Activated naive CD4-positive, alpha-beta T cell treated with anti-CD3 and anti-CD28 coated beads, Interleukin-2, amount 50 U/mL, for 16 hours (primary cell): Measurements from ENCODE around the gene UACA.
"Not testable (repeated sequence)": the region's sequence is repeated elsewhere in the genome, so short reads cannot be mapped to it uniquely, and the experiment has no call there.

Experiments used
- DNase-seq: peaks from one replicate; pipeline ENCODE4 v3.0.0-alpha.2; 2020

Gene UACA

DNA sequence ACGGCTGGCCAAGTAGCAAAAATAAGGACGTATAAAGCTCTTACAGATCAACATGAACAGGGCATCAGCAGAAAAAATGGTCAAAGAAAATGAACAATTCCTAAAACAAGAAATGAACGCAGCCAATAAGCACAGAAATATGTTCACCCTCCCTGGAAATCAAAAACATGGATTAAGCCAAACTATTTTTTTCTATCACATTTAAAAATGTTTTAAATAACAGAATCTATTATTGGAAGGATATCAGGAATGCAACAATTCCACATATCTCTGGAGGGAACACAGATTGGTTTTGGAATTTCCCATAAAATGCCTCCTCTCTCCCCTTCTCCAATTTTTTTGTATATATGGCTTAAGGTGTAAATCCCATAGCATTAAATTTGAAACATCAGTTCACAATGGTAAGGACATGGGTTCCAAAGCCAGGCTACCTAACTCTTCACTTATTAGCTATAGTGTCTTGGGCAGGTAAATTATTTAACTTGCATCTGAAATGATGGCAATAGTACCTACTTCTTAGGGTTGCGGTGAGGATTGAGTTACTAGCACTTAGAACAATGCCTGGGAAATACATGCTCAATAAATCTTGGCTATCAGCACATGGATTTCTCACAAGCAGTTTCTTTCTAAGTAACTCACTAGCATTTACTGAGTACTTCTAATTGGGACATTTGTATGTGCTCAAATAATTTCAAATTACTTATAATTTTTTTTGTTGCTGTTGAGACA is 10.1 kb downstream of the UACA start:
- DNase-seq: no peak

DNA sequence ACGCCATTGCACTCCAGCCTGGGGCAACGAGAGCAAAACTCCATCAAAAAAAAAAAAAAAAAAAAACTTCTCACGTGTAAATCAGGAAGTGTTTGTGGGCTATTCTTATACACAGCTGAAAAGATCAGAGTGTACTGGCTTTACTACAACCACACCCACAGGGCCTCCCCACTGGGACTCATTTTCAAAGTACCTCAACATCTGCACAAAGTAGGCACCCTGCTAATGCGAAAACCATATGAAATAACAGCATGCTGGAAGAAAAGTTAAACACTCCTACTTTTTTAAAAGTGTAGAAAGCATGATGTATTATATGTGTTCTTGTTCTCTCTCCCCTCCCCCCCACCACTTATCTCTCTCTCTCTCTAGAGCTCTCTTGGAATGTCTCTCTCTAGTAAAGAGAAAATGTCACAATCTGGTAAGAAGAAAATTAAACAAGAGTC is 11.1 kb downstream of the UACA start:
- no peak for DNase-seq

DNA sequence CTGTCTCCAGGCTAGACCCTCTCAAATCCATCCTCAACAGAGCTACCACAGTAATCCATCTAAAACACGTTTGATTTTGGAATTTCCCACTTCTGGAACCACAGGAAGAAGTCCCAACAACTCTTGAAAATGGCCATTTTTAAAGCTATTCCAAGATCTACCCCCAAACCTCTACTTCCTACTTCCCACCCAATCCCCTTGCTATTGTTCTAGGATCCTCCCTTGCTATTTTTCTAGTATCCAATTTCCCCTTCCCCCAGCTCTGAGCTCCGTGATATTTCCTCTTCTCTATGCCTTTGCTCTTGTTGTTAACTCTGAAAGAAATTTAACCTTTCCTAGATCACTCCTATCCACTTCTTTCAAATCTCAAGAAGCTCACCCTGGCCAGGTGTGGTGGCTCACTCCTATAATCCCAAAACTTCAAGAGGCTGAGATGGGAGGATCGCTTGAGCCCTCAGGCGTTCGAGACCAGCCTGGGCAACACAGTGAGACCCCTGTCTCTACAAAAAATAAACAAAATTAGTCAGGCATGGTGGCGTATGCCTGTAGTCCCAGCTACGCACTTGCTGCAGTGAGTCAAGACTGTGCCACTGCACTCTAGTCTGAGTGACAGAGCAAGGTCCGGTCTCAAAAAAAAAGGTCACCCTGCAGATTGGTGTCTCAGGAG is 13.0 kb downstream of the UACA start:
- DNase-seq: no peak

DNA sequence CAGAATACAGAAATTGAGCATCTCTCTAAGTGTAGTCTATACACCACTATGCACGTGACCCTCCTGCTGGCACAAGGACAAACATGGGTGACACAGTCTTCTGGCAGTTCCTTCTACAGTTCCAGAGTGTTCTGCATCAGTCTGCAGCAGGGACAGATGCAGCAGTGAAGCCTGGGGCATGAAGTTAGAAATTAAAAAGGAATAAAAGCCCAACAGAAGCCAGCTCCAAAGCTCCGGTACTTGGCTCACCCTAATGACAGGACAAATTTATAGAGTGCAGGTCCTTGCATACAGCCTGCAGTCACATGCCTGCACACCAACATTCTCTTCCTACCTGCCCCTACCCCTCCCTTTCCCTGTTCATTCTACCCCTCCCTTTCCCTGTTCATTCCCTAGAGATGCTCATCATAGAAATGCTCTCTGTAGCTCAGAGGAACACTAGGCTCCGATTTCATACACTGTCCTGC is 15.0 kb downstream of the UACA start:
- DNase-seq: no peak

DNA sequence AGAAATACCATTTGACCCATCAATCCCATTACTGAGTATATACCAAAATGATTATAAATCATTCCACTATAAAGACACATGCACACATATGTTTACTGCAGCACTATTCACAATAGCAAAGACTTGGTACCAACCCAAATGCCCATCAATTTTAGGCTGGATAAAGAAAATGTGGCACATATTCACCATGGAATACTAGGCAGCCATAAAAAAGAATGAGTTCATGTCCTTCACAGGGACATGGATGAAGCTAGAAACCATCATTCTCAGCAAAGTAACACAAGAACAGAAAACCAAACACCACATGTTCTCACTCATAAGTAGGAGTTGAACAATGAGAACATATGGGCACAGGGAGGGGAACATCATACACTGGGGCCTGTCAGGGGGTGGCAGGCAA is 16.8 kb downstream of the UACA start:
- not testable (repeated sequence) for DNase-seq

DNA sequence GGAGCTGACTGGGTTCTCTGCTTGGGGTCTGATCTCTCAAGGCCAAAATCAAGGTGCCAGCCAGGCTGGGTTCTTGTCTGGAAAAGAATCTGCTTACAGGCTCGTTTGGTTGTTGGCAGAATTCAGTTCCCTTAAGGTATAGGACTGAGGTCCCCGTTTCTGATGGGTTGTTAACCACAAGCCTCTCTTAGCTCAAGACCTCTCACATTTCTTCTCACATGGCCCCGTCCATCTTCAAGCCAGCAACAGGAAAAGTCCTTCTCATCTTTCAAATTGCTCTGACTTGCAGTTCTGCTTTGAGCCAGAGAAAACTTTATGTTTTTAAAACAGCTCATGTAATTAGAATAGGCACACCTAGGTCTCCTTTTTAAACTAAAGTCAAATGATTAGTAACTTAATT is 20.4 kb downstream of the UACA start:
- no peak for DNase-seq

DNA sequence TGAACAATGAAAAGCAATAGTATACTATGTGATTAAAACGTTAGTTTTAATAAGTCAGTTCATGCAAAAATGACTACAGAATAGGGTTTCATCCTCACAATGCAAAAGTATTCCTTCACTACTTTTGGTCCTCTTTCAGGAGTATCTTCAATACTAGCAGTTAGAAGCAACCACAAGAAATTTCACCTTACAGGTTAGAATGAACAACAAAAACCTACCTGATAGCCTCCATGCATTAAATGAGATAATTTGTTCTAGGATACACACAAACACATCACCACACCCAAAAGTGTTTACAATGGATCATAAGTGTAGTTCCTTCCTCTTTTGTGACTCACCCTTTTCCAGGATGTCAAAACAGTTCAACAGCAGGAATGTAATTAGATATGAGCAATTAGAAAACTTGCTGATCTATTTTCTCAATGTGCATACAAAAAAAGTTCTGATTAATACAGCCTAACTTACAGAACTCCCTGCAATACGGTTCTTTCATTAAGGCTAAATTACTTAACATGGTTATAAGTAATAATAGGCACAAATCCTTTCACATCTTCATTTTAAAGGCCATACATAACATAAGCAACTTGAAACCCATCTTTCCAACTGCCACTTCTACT is 21.6 kb downstream of the UACA start:
- no peak for DNase-seq

DNA sequence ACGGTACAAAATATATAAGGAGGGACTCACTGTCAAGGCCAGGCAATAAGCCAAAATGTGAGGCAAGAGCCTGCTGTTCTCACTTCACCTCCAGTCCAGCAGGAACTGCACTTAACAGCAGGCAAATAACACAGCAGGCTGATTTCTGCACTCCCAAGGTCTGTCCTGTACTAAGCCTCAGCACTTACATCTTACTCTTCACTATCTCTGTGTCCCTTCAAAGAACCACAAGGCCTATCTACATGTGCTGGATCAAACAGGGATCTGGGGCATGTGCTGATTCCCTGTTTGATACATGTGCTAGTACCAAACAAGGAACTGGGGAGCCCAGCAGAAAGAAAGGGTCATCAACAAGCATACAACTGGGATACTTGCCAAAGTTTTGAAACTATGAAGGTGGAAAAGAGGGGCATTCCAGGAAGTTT is 22.2 kb downstream of the UACA start:
- no peak for DNase-seq

DNA sequence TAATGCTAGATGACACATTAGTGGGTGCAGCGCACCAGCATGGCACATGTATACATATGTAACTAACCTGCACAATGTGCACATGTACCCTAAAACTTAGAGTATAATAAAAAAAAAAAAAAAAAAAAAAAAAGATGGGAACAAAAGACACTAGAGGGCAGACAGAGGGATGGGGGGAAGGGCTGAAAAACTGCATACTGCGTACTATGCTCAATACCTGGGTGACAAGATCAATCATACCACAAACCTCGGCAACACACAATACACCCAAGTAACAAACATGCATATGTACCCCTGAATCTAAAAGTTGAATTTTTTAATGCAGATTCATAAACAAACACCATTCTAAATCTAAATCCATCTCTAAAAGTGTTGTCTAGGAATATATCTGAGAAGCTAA is 28.3 kb downstream of the UACA start:
- not testable (repeated sequence) for DNase-seq

DNA sequence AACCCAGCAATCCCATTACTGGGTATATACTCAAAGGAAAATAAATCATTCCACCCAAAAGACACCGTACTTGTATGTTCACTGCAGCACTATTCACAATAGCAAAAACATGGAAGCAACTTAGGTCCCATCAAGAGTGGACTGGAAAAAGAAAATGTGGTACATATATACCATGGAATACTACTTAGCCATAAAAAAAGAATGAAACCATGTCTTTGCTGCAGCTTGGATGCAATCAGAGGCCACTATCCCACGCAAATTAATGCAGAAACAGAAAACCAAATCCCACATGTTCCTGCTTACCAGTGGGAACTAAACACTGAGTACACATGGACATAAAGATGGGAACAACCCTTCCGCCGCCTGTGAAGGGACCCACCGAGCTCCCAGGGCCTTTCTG is 34.2 kb downstream of the UACA start:
- no peak for DNase-seq

DNA sequence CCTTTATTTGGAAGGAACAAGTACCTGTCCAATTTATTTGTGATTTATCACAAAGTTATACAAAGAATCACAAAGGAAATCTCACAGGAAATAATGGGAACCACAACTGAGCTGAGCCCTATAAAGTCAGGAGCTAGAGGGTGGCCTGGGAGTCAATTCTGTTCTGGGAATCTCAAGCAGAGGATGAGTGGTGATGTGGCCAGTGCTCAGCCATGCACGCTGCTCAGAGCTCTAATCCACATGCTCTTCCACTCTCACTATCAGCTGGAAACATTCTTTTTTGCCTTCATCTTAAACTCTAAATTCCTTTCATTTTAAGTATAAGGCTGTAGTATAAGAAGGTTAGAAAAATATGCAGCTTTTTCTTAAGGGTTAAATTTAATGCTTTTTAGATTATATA is 36.6 kb downstream of the UACA start:
- DNase-seq: no peak

DNA sequence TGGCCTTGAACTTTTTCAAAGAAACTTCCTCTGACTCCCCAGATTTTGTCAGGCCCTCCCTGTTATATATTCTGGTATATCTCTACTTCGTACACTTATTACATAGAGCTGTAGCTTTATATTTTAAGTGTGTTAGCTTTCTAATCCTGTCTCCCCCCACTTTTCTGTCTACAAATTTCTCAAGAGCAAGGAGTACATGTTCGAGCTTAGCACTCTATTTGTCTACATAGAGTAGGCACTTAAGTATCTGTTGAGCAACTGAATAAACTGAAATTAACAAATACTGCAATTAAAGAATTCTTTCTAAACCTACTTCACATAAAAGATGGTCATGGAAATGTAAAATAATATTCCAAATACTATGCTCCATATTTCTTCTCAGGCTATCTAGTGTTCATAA is 39.4 kb downstream of the UACA start:
- DNase-seq: no peak

DNA sequence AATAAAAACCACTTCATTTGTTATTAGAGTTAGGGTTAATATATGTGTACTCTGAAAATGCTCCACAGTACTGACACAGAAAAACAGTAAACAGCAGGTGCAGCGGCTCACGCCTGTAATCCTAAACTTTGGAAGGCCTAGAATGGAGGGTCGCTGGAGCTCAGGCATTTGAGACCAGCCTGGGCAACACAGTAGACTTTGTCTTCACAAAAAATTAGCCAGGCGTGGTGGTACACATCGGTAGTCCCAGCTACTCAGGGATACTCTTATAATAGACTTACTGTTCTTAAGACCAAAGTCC is 40.3 kb downstream of the UACA start:
- DNase-seq: no peak

DNA sequence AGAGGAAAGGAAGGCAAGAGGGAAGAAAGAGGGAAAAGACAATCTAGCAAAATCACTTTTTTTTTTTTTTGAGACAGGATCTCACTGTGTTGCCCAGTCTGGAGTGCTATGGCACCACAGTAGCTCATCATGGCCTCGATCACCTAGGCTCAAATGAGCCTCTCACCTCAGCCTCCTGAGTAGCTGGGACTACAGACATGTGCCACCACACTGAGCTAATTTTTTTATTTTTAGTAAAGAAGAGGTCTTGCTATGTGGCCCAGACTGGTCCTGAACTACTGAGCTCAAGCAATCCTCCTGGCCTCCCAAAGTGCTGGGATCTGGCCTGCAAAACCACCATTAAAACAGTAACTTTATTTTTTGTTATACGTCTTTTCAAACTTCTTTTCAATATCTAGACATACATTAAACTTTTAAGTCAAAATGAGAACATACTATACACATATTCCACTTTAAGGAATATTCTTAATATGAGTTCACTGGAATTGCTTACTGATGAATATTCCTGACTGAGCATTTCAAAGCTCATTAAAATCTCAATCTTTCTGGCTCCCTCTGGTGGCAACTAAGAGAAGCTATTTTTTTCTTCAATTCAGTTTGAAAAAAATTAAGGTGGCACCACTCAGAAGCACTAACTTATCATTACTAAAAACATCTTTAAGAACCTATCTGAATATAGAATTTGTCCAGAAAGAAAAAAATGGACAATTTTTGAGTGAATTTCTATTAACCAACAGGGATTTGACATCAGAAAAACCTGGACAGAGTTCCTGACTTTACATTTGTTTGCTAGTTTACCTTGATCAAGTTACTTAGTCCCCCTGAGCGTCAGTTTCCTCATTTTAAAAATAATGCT is 40.9 kb downstream of the UACA start:
- no peak for DNase-seq

DNA sequence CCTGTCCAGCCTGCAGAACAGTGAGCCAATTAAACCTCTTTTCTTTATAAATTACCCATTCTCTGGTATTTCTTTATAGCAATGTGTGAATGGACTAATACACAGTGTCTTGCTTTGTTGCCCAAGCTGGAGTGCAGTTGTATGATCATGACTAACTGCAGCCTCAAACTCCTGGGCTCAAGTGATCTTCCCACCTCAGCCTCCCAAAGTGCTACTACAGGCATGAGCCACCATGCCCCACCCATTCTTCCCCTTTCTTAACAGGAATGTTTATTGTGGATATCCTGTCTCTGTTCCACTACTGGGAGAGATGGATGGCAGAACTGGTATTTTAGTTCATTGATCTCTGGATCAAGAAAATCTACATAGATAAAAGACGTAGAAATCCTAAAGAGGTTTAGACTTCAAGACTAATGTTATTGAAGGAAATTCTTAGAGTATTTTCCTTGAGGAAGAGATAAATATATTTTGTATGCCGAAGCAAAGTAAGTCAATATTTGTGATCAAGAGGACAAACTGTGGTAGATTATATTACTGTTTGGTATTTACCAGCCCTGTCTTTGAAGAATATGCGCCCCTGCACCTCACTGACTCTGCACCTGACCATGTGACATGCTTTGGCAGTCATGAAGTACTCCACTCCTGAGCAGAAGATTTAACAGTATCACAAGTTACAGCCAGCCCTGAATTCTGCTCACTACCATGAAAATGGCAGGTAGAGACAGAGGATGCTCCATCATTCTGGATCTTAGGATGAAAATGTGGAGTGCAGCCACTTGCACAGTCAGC is 42.9 kb downstream of the UACA start:
- DNase-seq: no peak

DNA sequence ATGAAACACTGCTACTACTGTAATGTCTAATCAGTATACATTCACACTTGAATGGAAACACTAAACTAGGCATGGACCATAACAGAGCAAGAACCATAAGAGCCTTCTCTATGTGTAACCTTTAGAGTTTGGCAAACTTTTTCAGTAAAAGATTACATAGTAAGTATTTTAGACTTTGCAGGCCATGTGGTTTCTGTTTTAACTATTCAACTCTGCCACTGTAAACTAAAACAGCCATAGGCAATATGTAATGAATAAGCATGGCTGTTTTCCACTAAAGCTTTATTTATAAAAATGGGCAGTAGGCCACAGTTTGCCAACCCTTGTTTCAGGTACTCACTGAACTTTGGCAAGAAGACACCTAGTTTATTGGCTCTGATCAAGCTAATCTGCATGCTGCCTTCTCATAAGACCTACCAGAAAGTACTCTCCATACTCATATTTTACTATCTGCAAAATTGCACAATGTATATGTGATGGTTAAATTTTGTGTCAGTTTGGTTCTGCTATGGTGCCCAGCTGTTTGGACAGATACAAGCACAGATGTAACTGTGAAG is 46.0 kb downstream of the UACA start:
- DNase-seq: no peak

DNA sequence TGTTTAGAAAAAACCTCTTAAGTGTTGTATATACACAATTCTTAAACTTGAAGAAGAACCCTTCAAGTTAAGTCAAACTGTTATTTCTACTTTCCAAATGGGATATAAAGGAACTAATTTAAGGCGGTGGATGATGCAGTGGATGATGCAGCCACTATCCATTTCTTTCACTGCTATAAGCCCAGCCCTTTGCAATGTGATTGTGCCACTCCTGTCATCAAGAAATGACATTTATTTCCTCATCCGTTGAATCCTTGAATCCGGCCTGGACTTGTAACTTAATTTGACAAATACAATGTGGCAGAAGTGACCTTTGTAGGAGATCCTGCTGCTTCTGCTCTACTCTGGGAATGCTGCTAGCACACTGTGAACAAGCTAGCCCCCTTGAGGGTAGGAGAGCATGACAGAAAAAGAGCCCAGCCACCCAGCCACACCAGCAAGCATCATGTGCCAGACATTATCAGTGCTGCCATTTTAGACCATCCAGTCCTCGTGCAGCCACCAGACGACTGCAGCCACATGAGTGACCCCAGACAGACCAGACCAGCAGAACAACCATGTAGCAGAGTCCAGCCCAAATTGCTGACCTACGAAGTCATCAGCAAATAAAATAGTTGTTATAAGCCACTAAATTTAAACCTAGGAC is 47.4 kb downstream of the UACA start:
- no peak for DNase-seq

DNA sequence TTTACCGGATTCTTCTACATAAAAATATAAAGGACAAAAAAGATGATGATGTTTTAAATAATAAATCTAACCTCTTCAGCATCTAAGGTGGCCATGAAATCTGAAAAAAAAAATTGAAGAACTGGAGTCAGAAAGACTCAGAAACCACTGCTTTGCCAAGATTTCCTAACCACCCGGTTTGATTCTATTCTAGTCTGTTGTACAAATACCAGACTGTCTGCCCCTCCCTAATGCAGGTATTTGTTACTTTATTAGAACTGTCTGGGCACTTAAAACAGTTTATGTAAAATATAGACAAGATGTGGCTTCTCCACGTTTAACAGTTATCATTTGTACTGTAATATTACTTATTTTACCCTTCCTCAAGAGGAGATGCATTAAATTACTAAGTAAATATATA is 48.8 kb downstream of the UACA start:
- no peak for DNase-seq

DNA sequence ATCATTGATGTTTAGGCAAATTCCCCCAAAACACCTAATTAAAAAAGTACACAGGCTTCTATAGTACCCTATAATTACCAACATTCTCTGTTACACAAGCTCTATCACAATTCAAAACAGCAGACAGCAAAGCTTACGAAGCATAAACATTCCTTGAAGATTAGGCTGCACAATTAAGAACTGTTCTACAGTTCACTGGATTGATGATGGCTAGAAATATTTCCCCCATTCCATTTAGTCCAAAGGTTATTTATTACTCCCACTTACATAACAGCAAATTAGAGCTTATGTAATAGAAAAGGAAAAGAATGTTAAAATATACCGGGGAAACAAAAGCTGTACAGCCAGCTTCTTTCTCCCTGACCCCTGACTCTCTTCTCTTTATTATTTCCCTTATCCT is 49.3 kb downstream of the UACA start:
- no peak for DNase-seq

DNA sequence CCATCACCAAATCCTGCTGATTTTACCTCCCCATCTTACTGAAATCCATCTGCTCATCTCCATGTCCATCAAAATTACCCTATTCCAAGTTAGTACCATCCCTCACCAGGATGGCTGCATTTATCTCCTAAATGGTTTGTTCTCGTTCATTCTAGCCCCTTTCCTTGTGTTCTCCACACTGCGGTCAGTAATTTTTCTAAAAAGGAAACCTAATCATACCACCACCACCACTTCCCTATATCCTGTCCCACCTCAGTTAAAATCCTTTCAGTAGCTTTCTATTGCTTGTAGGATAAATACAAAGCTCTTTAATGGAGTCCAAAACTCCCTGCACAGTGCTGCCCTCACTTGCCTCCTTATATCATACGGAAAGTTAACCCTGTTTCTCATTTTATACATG is 51.1 kb downstream of the UACA start:
- no peak for DNase-seq

DNA sequence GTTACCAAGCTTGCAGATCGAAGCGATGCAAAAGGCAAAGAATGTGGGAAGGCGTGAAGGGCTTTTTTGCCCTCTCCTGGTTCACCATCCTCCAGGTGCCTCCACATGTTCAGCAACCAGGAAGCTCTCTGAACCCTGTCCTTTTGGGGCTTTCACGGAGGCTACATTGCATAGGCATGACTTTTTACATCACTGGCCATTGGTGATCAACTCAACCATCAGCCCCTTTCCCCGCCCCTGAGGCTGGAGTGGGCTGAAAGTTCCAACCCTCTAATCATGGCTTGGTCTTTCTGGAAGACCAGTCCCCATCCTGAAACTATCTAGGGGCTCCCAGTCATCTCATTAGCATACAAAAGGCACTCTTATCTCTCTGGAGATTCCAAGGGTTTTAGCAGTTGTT is 52.6 kb downstream of the UACA start:
- DNase-seq: no peak

DNA sequence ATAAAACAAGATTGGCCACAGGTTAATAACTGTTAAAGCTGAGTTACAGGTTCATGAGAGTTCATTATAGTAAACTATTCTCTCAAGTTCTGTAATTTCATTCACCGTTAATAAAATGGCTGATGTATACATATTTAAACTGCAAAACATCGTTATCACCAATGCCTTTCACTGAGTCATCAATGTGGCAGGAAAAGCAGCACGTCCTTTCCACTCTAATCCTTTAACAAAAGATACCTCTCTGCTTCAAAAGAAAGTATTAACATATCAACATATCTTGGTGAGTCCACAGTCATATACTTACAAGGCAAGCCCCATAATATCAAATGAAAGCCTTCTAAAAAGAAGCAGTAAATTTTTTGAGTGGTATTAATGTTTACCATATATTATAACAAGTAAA is 54.5 kb downstream of the UACA start:
- DNase-seq: no peak
